Endodermal cell (in vitro differentiated cells): ENCODE data around the gene C8G. TPM values are rescaled to one million over a fixed set of nuclear protein-coding genes. Genes with fewer than 3 reads are reported as not detected.

Experiments used
- DNase-seq: peaks from one replicate; pipeline ENCODE4 v3.0.0-alpha.2; 2017
- H3K27ac ChIP-seq: 2 replicates; pipeline ENCODE4 v1.5.1; 2013; ENCODE audit warnings: mild to moderate bottlenecking, low read depth, low read length, moderate library complexity
- H3K27me3 ChIP-seq: 2 replicates; pipeline ENCODE4 v1.6.1; 2013; ENCODE audit warnings: mild to moderate bottlenecking, low read length, moderate library complexity; ENCODE audit not compliant: insufficient read depth, control insufficient read depth, poor library complexity, severe bottlenecking
- H3K36me3 ChIP-seq: 2 replicates; pipeline ENCODE4 v1.7.0; 2013; ENCODE audit warnings: mild to moderate bottlenecking, low read length, moderate library complexity; ENCODE audit not compliant: control insufficient read depth, insufficient read depth
- H3K4me1 ChIP-seq: one replicate; pipeline ENCODE4 v1.7.0; 2013; ENCODE audit warnings: low read length; ENCODE audit not compliant: control insufficient read depth, insufficient read depth
- H3K4me3 ChIP-seq: 2 replicates; pipeline ENCODE4 v1.5.1; 2013; ENCODE audit warnings: mild to moderate bottlenecking, low read length, moderate library complexity
- H3K9ac ChIP-seq: 2 replicates; pipeline ENCODE4 v1.6.1; 2013; ENCODE audit warnings: mild to moderate bottlenecking, low read length, moderate library complexity; ENCODE audit not compliant: poor library complexity, severe bottlenecking; ENCODE audit errors: extremely low read depth
- H3K9me3 ChIP-seq: 2 replicates; pipeline ENCODE4 v1.6.1; 2013; ENCODE audit warnings: mild to moderate bottlenecking, low read length, moderate library complexity; ENCODE audit not compliant: control insufficient read depth
- H3K27ac Mint-ChIP-seq: 2 replicates; pipeline ENCODE4 v1.8.0; 2020; ENCODE audit warnings: mixed read lengths
- H3K27me3 Mint-ChIP-seq: 2 replicates; pipeline ENCODE4 v1.8.0; 2021; ENCODE audit warnings: mild to moderate bottlenecking, mixed read lengths; ENCODE audit not compliant: insufficient read depth
- H3K36me3 Mint-ChIP-seq: 2 replicates; pipeline ENCODE4 v1.8.0; 2020; ENCODE audit warnings: low read depth, mixed read lengths
- H3K4me1 Mint-ChIP-seq: 2 replicates; pipeline ENCODE4 v1.8.0; 2020; ENCODE audit warnings: mixed read lengths
- H3K4me3 Mint-ChIP-seq: 2 replicates; pipeline ENCODE4 v1.8.0; 2020; ENCODE audit warnings: mild to moderate bottlenecking, moderate library complexity, mixed read lengths
- H3K9me3 Mint-ChIP-seq: 2 replicates; pipeline ENCODE4 v1.8.0; 2020; ENCODE audit warnings: mild to moderate bottlenecking, mixed read lengths
- CTCF ChIP-seq: fragments of 200-600 bp; sonication (generic); conservative IDR thresholded peaks from 2 replicates; pipeline ENCODE4 v1.5.0; 2021; ENCODE audit warnings: antibody characterized with exemption, mild to moderate bottlenecking
- WGBS, 2 experiments: methylation state at CpG; one replicate each; pipeline versions ENCODE4 v1.1.5 to v1.1.7; 2013; ENCODE audit warnings: missing lambda C conversion rate in 2 of 2, mixed read lengths in 1 of 2; ENCODE audit not compliant: insufficient coverage in 1 of 2, insufficient read length in 1 of 2; 5-methylcytosine and 5-hydroxymethylcytosine counted together
- total RNA-seq, 2 donors: library from RNA; stranded (reverse); fragmentation: NEBNext Ultra II Directional in 1 of 2; extraction: Animal tissue kit (Norgen Biotek cat#: 25700) in 1 of 2; gene quantifications; 2 replicates in 1 of 2; 3 replicates in 1 of 2; pipeline ENCODE4 v1.2.1, GENCODE V29; 2021

Gene C8G
- total RNA-seq, 2 donors from 2014 or later = 1.2 to 1.6 TPM

GRCh38 chr9:136926154-136926704 lies 18.8 kb upstream of the C8G start:
- Mint-ChIP-seq H3K9me3 (no peaks in the 10 kb centered on the region), H3K4me1 (no peaks in the 10 kb centered on the region), H3K36me3 (peaks cover 35% of the 10 kb centered on the region)

GRCh38 chr9:136926749-136927148 lies 18.3 kb upstream of the C8G start:
- H3K36me3 ChIP-seq = peaks cover 51% of the 10 kb centered on the region
- no peak for DNase-seq

More at GRCh38 chr9:136926154-136926704, 18.8 kb upstream of the C8G start:
- H3K4me1 ChIP-seq = no peaks in the 10 kb centered on the region
- no peak overlapping the region for H3K27ac ChIP-seq
- 91 to 93% methylated on average over 7 to 9 of the region's 9 CpGs for whole genome bisulfite sequencing, 2 experiments
- no peak for DNase-seq
- H3K9ac ChIP-seq = no peak overlapping the region
- H3K27me3 ChIP-seq = no peaks in the 10 kb centered on the region
- H3K27ac Mint-ChIP-seq = no peak overlapping the region
- peak; percentile 2 for TF ChIP-seq CTCF
- H3K9me3 ChIP-seq = no peaks in the 10 kb centered on the region
- H3K4me3 Mint-ChIP-seq = no peak overlapping the region
- no peaks in the 10 kb centered on the region for H3K27me3 Mint-ChIP-seq
- peaks cover 46% of the 10 kb centered on the region for H3K36me3 ChIP-seq
- H3K4me3 ChIP-seq = no peak overlapping the region

GRCh38 chr9:136927343-136928271 lies 17.4 kb upstream of the C8G start:
- H3K27me3 Mint-ChIP-seq = no peaks in the 10 kb centered on the region
- H3K27me3 ChIP-seq = no peaks in the 10 kb centered on the region
- H3K36me3 ChIP-seq = peaks cover 55% of the 10 kb centered on the region
- no peaks in the 10 kb centered on the region for H3K9me3 Mint-ChIP-seq
- H3K4me1 ChIP-seq = no peaks in the 10 kb centered on the region
- H3K4me3 ChIP-seq = no peak overlapping the region
- H3K27ac Mint-ChIP-seq = no peak overlapping the region
- H3K9ac ChIP-seq = no peak overlapping the region
- peaks cover 36% of the 10 kb centered on the region for H3K36me3 Mint-ChIP-seq
- no peaks in the 10 kb centered on the region for H3K4me1 Mint-ChIP-seq
- H3K4me3 Mint-ChIP-seq = no peak overlapping the region
- H3K27ac ChIP-seq = no peak overlapping the region
- no peak for DNase-seq
- no peaks in the 10 kb centered on the region for H3K9me3 ChIP-seq
- 94 to 95% methylated on average over 23 of the region's 23 CpGs for WGBS, 2 experiments
- no peak for TF ChIP-seq CTCF

More at GRCh38 chr9:136926749-136927148, 18.3 kb upstream of the C8G start:
- Histone ChIP-seq H3K27me3 (no peaks in the 10 kb centered on the region), H3K27ac (no peak overlapping the region), H3K9ac (no peak overlapping the region), H3K4me1 (no peaks in the 10 kb centered on the region), H3K9me3 (no peaks in the 10 kb centered on the region), H3K4me3 (no peak overlapping the region)
- TF ChIP-seq CTCF = no peak
- Mint-ChIP-seq H3K27ac (no peak overlapping the region), H3K27me3 (no peaks in the 10 kb centered on the region), H3K36me3 (peaks cover 38% of the 10 kb centered on the region), H3K9me3 (no peaks in the 10 kb centered on the region), H3K4me1 (no peaks in the 10 kb centered on the region), H3K4me3 (no peak overlapping the region)
- 92 to 96% methylated on average over 13 of the region's 13 CpGs for WGBS, 2 experiments
